Measurements from ENCODE around the gene TREX2. TPM values are rescaled to one million over a fixed set of nuclear protein-coding genes. Genes with fewer than 3 reads are reported as not detected.

The TREX2 gene
- 2.1 TPM for total RNA-seq

- no peak for DNase-seq (ENCODE audit: low spot score)
Measured at GRCh38 chrX:153445856-153446635, at the start of gene TREX2. TREX2 (minus strand) TSS chrX:153446056; CDS start chrX:153445430, 626 bp downstream.

- DNase-seq (ENCODE audit: low spot score): no peak
Measured at GRCh38 chrX:153495362-153495751, 49.5 kb upstream of the TREX2 start.

- DNase-seq (ENCODE audit: low spot score): no peak
Measured at GRCh38 chrX:153494541-153495361, 48.9 kb upstream of the TREX2 start, which contains the start of gene BGN. BGN (plus strand) TSS chrX:153494980; CDS start chrX:153504632, 9,652 bp downstream.

GRCh38 chrX:153494061-153494460 lies 48.2 kb upstream of the TREX2 start:
- DNase-seq (ENCODE audit: low spot score): no peak

- no peak for DNase-seq (ENCODE audit: low spot score)
Measured at GRCh38 chrX:153493085-153493484, 47.2 kb upstream of the TREX2 start.

GRCh38 chrX:153492543-153492942 lies 46.7 kb upstream of the TREX2 start:
- DNase-seq (ENCODE audit: low spot score): no peak

GRCh38 chrX:153491918-153492317 lies 46.1 kb upstream of the TREX2 start:
- no peak for DNase-seq (ENCODE audit: low spot score)

GRCh38 chrX:153491351-153491914 lies 45.6 kb upstream of the TREX2 start:
- DNase-seq (ENCODE audit: low spot score): no peak

- no peak for DNase-seq (ENCODE audit: low spot score)
Measured at GRCh38 chrX:153490217-153490930, 44.5 kb upstream of the TREX2 start.

GRCh38 chrX:153488231-153488914 lies 42.5 kb upstream of the TREX2 start:
- DNase-seq (ENCODE audit: low spot score): no peak

- DNase-seq (ENCODE audit: low spot score): no peak
Measured at GRCh38 chrX:153487590-153488071, 41.8 kb upstream of the TREX2 start.

- DNase-seq (ENCODE audit: low spot score): no peak
Measured at GRCh38 chrX:153486171-153486570, 40.3 kb upstream of the TREX2 start.

GRCh38 chrX:153485396-153486080 lies 39.7 kb upstream of the TREX2 start:
- no peak for DNase-seq (ENCODE audit: low spot score)

- DNase-seq (ENCODE audit: low spot score): no peak
Measured at GRCh38 chrX:153482376-153483015, 36.6 kb upstream of the TREX2 start.

- no peak for DNase-seq (ENCODE audit: low spot score)
Measured at GRCh38 chrX:153481043-153481442, 35.2 kb upstream of the TREX2 start.

- DNase-seq (ENCODE audit: low spot score): no peak
Measured at GRCh38 chrX:153478746-153479145, 32.9 kb upstream of the TREX2 start.

- DNase-seq (ENCODE audit: low spot score): no peak
Measured at GRCh38 chrX:153477901-153478300, 32.0 kb upstream of the TREX2 start.

GRCh38 chrX:153477364-153477857 lies 31.6 kb upstream of the TREX2 start:
- no peak for DNase-seq (ENCODE audit: low spot score)

- no peak for DNase-seq (ENCODE audit: low spot score)
Measured at GRCh38 chrX:153476666-153477363, 31.0 kb upstream of the TREX2 start.
